Erythroblast (primary cell): ENCODE measurements around the gene RBKS.

Source experiments
- GATA1 ChIP-seq: IDR thresholded peaks from 2 replicates; pipeline ENCODE4 v1.6.1; 2011; ENCODE audit warnings: low read depth, mild to moderate bottlenecking, control low read depth, low read length, moderate library complexity
- POLR2A ChIP-seq: IDR thresholded peaks from 2 replicates; pipeline ENCODE4 v1.6.1; 2011; ENCODE audit warnings: mild to moderate bottlenecking, low read length

DNA sequence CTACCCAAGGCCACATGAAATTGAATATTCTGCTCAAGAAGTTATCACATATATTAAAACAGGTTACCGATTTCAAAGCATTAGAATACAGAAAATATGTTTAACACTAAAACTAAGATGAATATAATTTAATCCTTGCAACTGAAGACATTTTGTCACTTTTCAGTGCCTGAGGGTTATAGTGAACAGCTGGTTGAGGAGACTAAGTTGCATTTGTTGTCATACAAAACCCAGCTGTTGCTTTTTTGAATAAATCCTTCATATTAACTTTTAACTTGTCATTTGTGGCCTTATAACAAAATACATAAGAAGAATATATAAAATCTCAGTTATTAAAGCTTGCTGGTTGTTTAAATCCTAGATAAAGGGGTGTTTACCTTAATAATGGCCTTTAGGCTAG lies 37.5 kb downstream of the RBKS start:
- TF ChIP-seq POLR2A (no peak), GATA1 (no peak)
